ENCODE results near the gene SFT2D1.

Gene SFT2D1

GRCh38 chr6:166336847-166337246 lies 5.5 kb downstream of the SFT2D1 start:
- no peak overlapping the region for H3K14ac ChIP-seq (ENCODE audit: low read length)
- H3K27me3 ChIP-seq (ENCODE audit: insufficient read depth, low read length), result no peaks in the 10 kb centered on the region
- DNase-seq, result no peak
- H3K23ac ChIP-seq (ENCODE audit: low read length), result no peak overlapping the region
- WGBS (ENCODE audit: extremely low coverage, insufficient coverage, insufficient read length), result no CpG with 5 or more reads among the region's 3 CpGs
- H3K79me2 ChIP-seq (ENCODE audit: control insufficient read depth, insufficient read depth, low read length, poor library complexity), result peaks cover 23% of the 10 kb centered on the region
- H3K9ac ChIP-seq (ENCODE audit: low read length), result no peak overlapping the region
- H3K36me3 ChIP-seq (ENCODE audit: control insufficient read depth in 1 of 2, insufficient read depth in 2 of 2, low read length in 2 of 2), result peaks cover 26 to 36% of the 10 kb centered on the region in 2 experiments
- no peak overlapping the region for H4K8ac ChIP-seq (ENCODE audit: low read depth, low read length)
- H2AK5ac ChIP-seq (ENCODE audit: low read length), result no peak overlapping the region
- no peak overlapping the region for H2BK120ac ChIP-seq (ENCODE audit: insufficient read depth, low read length, poor library complexity)
- H3K4ac ChIP-seq (ENCODE audit: low read depth, low read length), result peak overlapping the region; percentile 42
- H4K91ac ChIP-seq (ENCODE audit: low read depth, low read length), result no peak overlapping the region
- H2AFZ ChIP-seq (ENCODE audit: insufficient read depth, low read length, poor library complexity), result no peak overlapping the region
- peak overlapping the region; percentile 30 for H3K18ac ChIP-seq (ENCODE audit: low read length)
- no peak overlapping the region for H2BK12ac ChIP-seq (ENCODE audit: low read length)
- no peak overlapping the region for H4K12ac ChIP-seq (ENCODE audit: low read depth, low read length)
- peaks cover 0 to 6% of the 10 kb centered on the region in 2 experiments for H3K4me1 ChIP-seq (ENCODE audit: control insufficient read depth in 1 of 2, insufficient read depth in 2 of 2, low read length in 2 of 2)
- no peak overlapping the region for H3K4me3 ChIP-seq (ENCODE audit: low read depth, low read length)
- H3K27ac ChIP-seq (ENCODE audit: low read depth, low read length), result no peak overlapping the region
- peaks cover under 1% of the 10 kb centered on the region for H3K79me1 ChIP-seq (ENCODE audit: low read length)
- no peak overlapping the region for H3K4me2 ChIP-seq (ENCODE audit: low read length)
- peaks cover 2% of the 10 kb centered on the region for H3K9me3 ChIP-seq (ENCODE audit: insufficient read depth, low read depth, low read length)
- H2BK5ac ChIP-seq (ENCODE audit: low read depth, low read length, poor library complexity), result no peak overlapping the region

DNA sequence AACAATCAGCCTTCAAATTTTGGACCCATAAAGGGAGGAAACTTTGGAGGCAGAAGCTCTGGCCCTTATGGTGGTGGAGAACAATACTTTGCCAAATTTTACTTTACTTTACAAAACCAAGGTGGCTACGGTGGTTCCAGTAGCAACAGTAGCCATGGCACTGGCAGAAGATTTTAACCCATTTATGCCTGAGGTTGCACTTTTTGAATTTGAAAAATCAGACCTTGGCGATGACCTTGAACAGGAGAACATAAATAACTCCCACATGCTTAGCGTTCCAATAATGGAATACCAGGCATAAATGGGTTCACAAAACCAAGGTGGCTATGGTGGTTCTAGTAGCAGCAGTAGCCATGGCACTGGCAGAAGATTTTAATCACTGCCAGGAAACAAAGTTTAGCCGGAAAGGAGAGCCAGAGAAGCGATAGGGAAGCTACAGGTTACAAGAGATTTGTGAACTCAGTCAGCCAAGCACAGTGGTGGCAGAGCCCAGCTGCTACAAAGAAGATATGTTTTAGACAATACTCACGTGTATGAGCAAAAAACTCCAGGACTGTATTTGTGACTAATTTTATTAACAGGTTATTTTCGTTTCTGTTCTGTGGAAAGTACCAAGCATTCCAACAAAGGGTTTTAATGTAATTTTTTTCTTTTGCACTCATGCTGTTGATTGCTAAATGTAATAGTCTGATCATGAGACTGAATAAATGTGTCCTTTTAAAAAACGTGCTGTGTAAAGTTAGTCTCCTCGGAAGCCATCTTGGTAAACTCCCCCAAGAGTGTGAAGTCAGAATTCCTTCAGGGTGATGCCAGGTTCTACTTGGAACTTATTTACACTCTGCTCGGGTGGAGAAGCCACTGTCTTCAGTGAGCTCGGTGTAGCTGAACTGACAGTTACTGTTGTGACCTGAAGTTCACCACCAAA lies 6.7 kb downstream of the SFT2D1 start:
- H3K79me2 ChIP-seq (ENCODE audit: control insufficient read depth, insufficient read depth, low read length, poor library complexity), result peaks cover 20% of the 10 kb centered on the region
- H2BK120ac ChIP-seq (ENCODE audit: insufficient read depth, low read length, poor library complexity), result no peak overlapping the region
- H3K23ac ChIP-seq (ENCODE audit: low read length), result no peak overlapping the region
- no peak overlapping the region for H3K27ac ChIP-seq (ENCODE audit: low read depth, low read length)
- no peak overlapping the region for H4K12ac ChIP-seq (ENCODE audit: low read depth, low read length)
- no peak overlapping the region for H2BK5ac ChIP-seq (ENCODE audit: low read depth, low read length, poor library complexity)
- WGBS (ENCODE audit: extremely low coverage, insufficient coverage, insufficient read length), result no CpG with 5 or more reads among the region's 11 CpGs
- H3K4me2 ChIP-seq (ENCODE audit: low read length), result no peak overlapping the region
- peak overlapping the region; percentile 37 for H3K4ac ChIP-seq (ENCODE audit: low read depth, low read length)
- H2BK12ac ChIP-seq (ENCODE audit: low read length), result no peak overlapping the region
- H3K9me3 ChIP-seq (ENCODE audit: insufficient read depth, low read depth, low read length), result peaks cover 2% of the 10 kb centered on the region
- no peak for DNase-seq
- no peaks in the 10 kb centered on the region for H3K79me1 ChIP-seq (ENCODE audit: low read length)
- no peak overlapping the region for H4K8ac ChIP-seq (ENCODE audit: low read depth, low read length)
- H3K4me3 ChIP-seq (ENCODE audit: low read depth, low read length), result no peak overlapping the region
- peaks cover 0 to 6% of the 10 kb centered on the region in 2 experiments for H3K4me1 ChIP-seq (ENCODE audit: control insufficient read depth in 1 of 2, insufficient read depth in 2 of 2, low read length in 2 of 2)
- no peak overlapping the region for H2AFZ ChIP-seq (ENCODE audit: insufficient read depth, low read length, poor library complexity)
- no peak overlapping the region for H3K9ac ChIP-seq (ENCODE audit: low read length)
- H4K91ac ChIP-seq (ENCODE audit: low read depth, low read length), result no peak overlapping the region
- H3K36me3 ChIP-seq (ENCODE audit: control insufficient read depth in 1 of 2, insufficient read depth in 2 of 2, low read length in 2 of 2), result peaks cover 26 to 36% of the 10 kb centered on the region in 2 experiments
- H3K18ac ChIP-seq (ENCODE audit: low read length), result no peak overlapping the region
- H2AK5ac ChIP-seq (ENCODE audit: low read length), result no peak overlapping the region
- H3K27me3 ChIP-seq (ENCODE audit: insufficient read depth, low read length), result no peaks in the 10 kb centered on the region
- no peak overlapping the region for H3K14ac ChIP-seq (ENCODE audit: low read length)

GRCh38 chr6:166334878-166335277 lies 7.5 kb downstream of the SFT2D1 start:
- no peak overlapping the region for H2AK5ac ChIP-seq (ENCODE audit: low read length)
- peaks cover 0 to 2% of the 10 kb centered on the region in 2 experiments for H3K4me1 ChIP-seq (ENCODE audit: control insufficient read depth in 1 of 2, insufficient read depth in 2 of 2, low read length in 2 of 2)
- H3K27me3 ChIP-seq (ENCODE audit: insufficient read depth, low read length), result no peaks in the 10 kb centered on the region
- H2BK120ac ChIP-seq (ENCODE audit: insufficient read depth, low read length, poor library complexity), result no peak overlapping the region
- DNase-seq, result no peak
- no peak overlapping the region for H3K4me3 ChIP-seq (ENCODE audit: low read depth, low read length)
- H3K18ac ChIP-seq (ENCODE audit: low read length), result no peak overlapping the region
- no peak overlapping the region for H2BK12ac ChIP-seq (ENCODE audit: low read length)
- H3K79me2 ChIP-seq (ENCODE audit: control insufficient read depth, insufficient read depth, low read length, poor library complexity), result peaks cover 14% of the 10 kb centered on the region
- no peaks in the 10 kb centered on the region for H3K79me1 ChIP-seq (ENCODE audit: low read length)
- no peak overlapping the region for H3K4me2 ChIP-seq (ENCODE audit: low read length)
- H3K23ac ChIP-seq (ENCODE audit: low read length), result no peak overlapping the region
- H2AFZ ChIP-seq (ENCODE audit: insufficient read depth, low read length, poor library complexity), result no peak overlapping the region
- peak overlapping the region; percentile 8 for H3K4ac ChIP-seq (ENCODE audit: low read depth, low read length)
- H4K91ac ChIP-seq (ENCODE audit: low read depth, low read length), result no peak overlapping the region
- H3K9me3 ChIP-seq (ENCODE audit: insufficient read depth, low read depth, low read length), result peaks cover 2% of the 10 kb centered on the region
- H4K8ac ChIP-seq (ENCODE audit: low read depth, low read length), result no peak overlapping the region
- H2BK5ac ChIP-seq (ENCODE audit: low read depth, low read length, poor library complexity), result no peak overlapping the region
- no peak overlapping the region for H4K12ac ChIP-seq (ENCODE audit: low read depth, low read length)
- no CpG with 5 or more reads among the region's 8 CpGs for WGBS (ENCODE audit: extremely low coverage, insufficient coverage, insufficient read length)
- peaks cover 26 to 36% of the 10 kb centered on the region in 2 experiments for H3K36me3 ChIP-seq (ENCODE audit: control insufficient read depth in 1 of 2, insufficient read depth in 2 of 2, low read length in 2 of 2)
- no peak overlapping the region for H3K14ac ChIP-seq (ENCODE audit: low read length)
- H3K9ac ChIP-seq (ENCODE audit: low read length), result no peak overlapping the region
- no peak overlapping the region for H3K27ac ChIP-seq (ENCODE audit: low read depth, low read length)

GRCh38 chr6:166333172-166333995 lies 9.0 kb downstream of the SFT2D1 start:
- Histone ChIP-seq H4K12ac (ENCODE audit: low read depth, low read length) (no peak overlapping the region), H2BK120ac (ENCODE audit: insufficient read depth, low read length, poor library complexity) (no peak overlapping the region), H3K4me3 (ENCODE audit: low read depth, low read length) (no peak overlapping the region), H3K9ac (ENCODE audit: low read length) (no peak overlapping the region), H3K79me1 (ENCODE audit: low read length) (no peaks in the 10 kb centered on the region), H3K36me3 (ENCODE audit: control insufficient read depth in 1 of 2, insufficient read depth in 2 of 2, low read length in 2 of 2) (peaks cover 26 to 38% of the 10 kb centered on the region in 2 experiments), H2BK12ac (ENCODE audit: low read length) (no peak overlapping the region), H3K79me2 (ENCODE audit: control insufficient read depth, insufficient read depth, low read length, poor library complexity) (peaks cover 6% of the 10 kb centered on the region), H3K23ac (ENCODE audit: low read length) (no peak overlapping the region), H4K91ac (ENCODE audit: low read depth, low read length) (no peak overlapping the region), H3K4me1 (ENCODE audit: control insufficient read depth in 1 of 2, insufficient read depth in 2 of 2, low read length in 2 of 2) (no peaks in the 10 kb centered on the region), H3K14ac (ENCODE audit: low read length) (no peak overlapping the region), H3K18ac (ENCODE audit: low read length) (no peak overlapping the region), H2BK5ac (ENCODE audit: low read depth, low read length, poor library complexity) (no peak overlapping the region), H3K27me3 (ENCODE audit: insufficient read depth, low read length) (no peaks in the 10 kb centered on the region), H4K8ac (ENCODE audit: low read depth, low read length) (no peak overlapping the region), H3K27ac (ENCODE audit: low read depth, low read length) (no peak overlapping the region), H2AFZ (ENCODE audit: insufficient read depth, low read length, poor library complexity) (no peak overlapping the region), H2AK5ac (ENCODE audit: low read length) (no peak overlapping the region), H3K9me3 (ENCODE audit: insufficient read depth, low read depth, low read length) (no peaks in the 10 kb centered on the region), H3K4me2 (ENCODE audit: low read length) (no peak overlapping the region), H3K4ac (ENCODE audit: low read depth, low read length) (peak overlapping the region; percentile 19)
- WGBS (ENCODE audit: extremely low coverage, insufficient coverage, insufficient read length), result no CpG with 5 or more reads among the region's 23 CpGs
- no peak for DNase-seq
